Measurements from ENCODE around the gene PRDM11.

Gene PRDM11

GRCh38 chr11:45174168-45174835, 27.9 kb downstream of the PRDM11 start:
- H3K27ac ChIP-seq (ENCODE audit: low read length, poor library complexity, severe bottlenecking), result no peak overlapping the region
- no peak overlapping the region for H2BK120ac ChIP-seq (ENCODE audit: low read depth, low read length)
- WGBS, result 89% methylated on average over 5 of the region's 6 CpGs
- H3K23ac ChIP-seq (ENCODE audit: low read length in 2 of 2), result no peak overlapping the region
- no peak overlapping the region for H3K14ac ChIP-seq (ENCODE audit: low read length in 2 of 2)
- H3K9ac ChIP-seq (ENCODE audit: low read length), result no peak overlapping the region
- H3K79me1 ChIP-seq (replicated peaks; ENCODE audit: low read length, poor library complexity, severe bottlenecking), result peaks cover 22% of the 10 kb centered on the region
- H4K91ac ChIP-seq (ENCODE audit: low read length), result no peak overlapping the region
- no peak overlapping the region for H3K4me2 ChIP-seq (ENCODE audit: low read length, poor library complexity, severe bottlenecking)
- no peak overlapping the region for H3K4me3 ChIP-seq (ENCODE audit: insufficient read depth in 1 of 2, low read depth in 1 of 2, low read length in 2 of 2)
- no peak overlapping the region for H3K18ac ChIP-seq (ENCODE audit: low read depth in 1 of 2, low read length in 2 of 2)
- no peak overlapping the region for H3K4ac ChIP-seq (ENCODE audit: low read depth in 1 of 2, low read length in 2 of 2)
- no peak overlapping the region for H2BK12ac ChIP-seq (ENCODE audit: low read length in 2 of 2)
- H2BK15ac ChIP-seq (ENCODE audit: low read depth, poor library complexity, severe bottlenecking), result no peak overlapping the region
- H2BK5ac ChIP-seq (ENCODE audit: low read depth, low read length, poor library complexity, severe bottlenecking), result no peak overlapping the region
- H3K4me1 ChIP-seq (ENCODE audit: control insufficient read depth, insufficient read depth, low read depth, low read length), result peaks cover 8% of the 10 kb centered on the region
- no peaks in the 10 kb centered on the region for H3K36me3 ChIP-seq (ENCODE audit: control insufficient read depth in 1 of 2, insufficient read depth in 2 of 2, low read depth in 1 of 2, low read length in 2 of 2)
- no peaks in the 10 kb centered on the region for H3K9me3 ChIP-seq (ENCODE audit: control insufficient read depth, low read length)
- H2AK5ac ChIP-seq (ENCODE audit: low read length, severe bottlenecking), result no peak overlapping the region
- no peak for DNase-seq
- H2AFZ ChIP-seq (ENCODE audit: low read depth, low read length), result no peak overlapping the region
- no peaks in the 10 kb centered on the region for H3K27me3 ChIP-seq (ENCODE audit: control insufficient read depth in 1 of 2, insufficient read depth in 1 of 2, low read length in 2 of 2)
- no peak overlapping the region for H4K8ac ChIP-seq (ENCODE audit: low read length)

GRCh38 chr11:45174963-45175362, 28.5 kb downstream of the PRDM11 start:
- H3K4me2 ChIP-seq (ENCODE audit: low read length, poor library complexity, severe bottlenecking), result no peak overlapping the region
- H3K27ac ChIP-seq (ENCODE audit: low read length, poor library complexity, severe bottlenecking), result no peak overlapping the region
- no peak overlapping the region for H4K8ac ChIP-seq (ENCODE audit: low read length)
- H3K18ac ChIP-seq (ENCODE audit: low read depth in 1 of 2, low read length in 2 of 2), result no peak overlapping the region
- H2AFZ ChIP-seq (ENCODE audit: low read depth, low read length), result no peak overlapping the region
- H3K36me3 ChIP-seq (ENCODE audit: control insufficient read depth in 1 of 2, insufficient read depth in 2 of 2, low read depth in 1 of 2, low read length in 2 of 2), result no peaks in the 10 kb centered on the region
- no peak overlapping the region for H2BK15ac ChIP-seq (ENCODE audit: low read depth, poor library complexity, severe bottlenecking)
- H4K91ac ChIP-seq (ENCODE audit: low read length), result no peak overlapping the region
- DNase-seq, result no peak
- no peaks in the 10 kb centered on the region for H3K27me3 ChIP-seq (ENCODE audit: control insufficient read depth in 1 of 2, insufficient read depth in 1 of 2, low read length in 2 of 2)
- H3K4me1 ChIP-seq (ENCODE audit: control insufficient read depth, insufficient read depth, low read depth, low read length), result peaks cover 14% of the 10 kb centered on the region
- H3K79me1 ChIP-seq (replicated peaks; ENCODE audit: low read length, poor library complexity, severe bottlenecking), result peaks cover 22% of the 10 kb centered on the region
- H3K9ac ChIP-seq (ENCODE audit: low read length), result no peak overlapping the region
- H3K9me3 ChIP-seq (ENCODE audit: control insufficient read depth, low read length), result no peaks in the 10 kb centered on the region
- no peak overlapping the region for H2BK120ac ChIP-seq (ENCODE audit: low read depth, low read length)
- H3K4me3 ChIP-seq (ENCODE audit: insufficient read depth in 1 of 2, low read depth in 1 of 2, low read length in 2 of 2), result no peak overlapping the region
- WGBS, result 96% methylated on average over 4 of the region's 4 CpGs
- H3K4ac ChIP-seq (ENCODE audit: low read depth in 1 of 2, low read length in 2 of 2), result no peak overlapping the region
- no peak overlapping the region for H2AK5ac ChIP-seq (ENCODE audit: low read length, severe bottlenecking)
- H3K23ac ChIP-seq (ENCODE audit: low read length in 2 of 2), result no peak overlapping the region
- H2BK5ac ChIP-seq (ENCODE audit: low read depth, low read length, poor library complexity, severe bottlenecking), result no peak overlapping the region
- H2BK12ac ChIP-seq (ENCODE audit: low read length in 2 of 2), result no peak overlapping the region
- no peak overlapping the region for H3K14ac ChIP-seq (ENCODE audit: low read length in 2 of 2)

GRCh38 chr11:45176996-45177395, 30.6 kb downstream of the PRDM11 start:
- Histone ChIP-seq H3K27me3 (ENCODE audit: control insufficient read depth in 1 of 2, insufficient read depth in 1 of 2, low read length in 2 of 2) (no peaks in the 10 kb centered on the region), H2BK5ac (ENCODE audit: low read depth, low read length, poor library complexity, severe bottlenecking) (no peak overlapping the region), H2BK120ac (ENCODE audit: low read depth, low read length) (no peak overlapping the region), H3K23ac (ENCODE audit: low read length in 2 of 2) (no peak overlapping the region), H4K8ac (ENCODE audit: low read length) (no peak overlapping the region), H3K18ac (ENCODE audit: low read depth in 1 of 2, low read length in 2 of 2) (no peak overlapping the region), H3K79me1 (replicated peaks; ENCODE audit: low read length, poor library complexity, severe bottlenecking) (peaks cover 11% of the 10 kb centered on the region), H2AK5ac (ENCODE audit: low read length, severe bottlenecking) (no peak overlapping the region), H2BK12ac (ENCODE audit: low read length in 2 of 2) (no peak overlapping the region), H3K4me1 (ENCODE audit: control insufficient read depth, insufficient read depth, low read depth, low read length) (peaks cover 22% of the 10 kb centered on the region), H3K27ac (ENCODE audit: low read length, poor library complexity, severe bottlenecking) (no peak overlapping the region), H3K9me3 (ENCODE audit: control insufficient read depth, low read length) (no peaks in the 10 kb centered on the region), H3K14ac (ENCODE audit: low read length in 2 of 2) (no peak overlapping the region), H3K4ac (ENCODE audit: low read depth in 1 of 2, low read length in 2 of 2) (no peak overlapping the region), H4K91ac (ENCODE audit: low read length) (no peak overlapping the region), H2BK15ac (ENCODE audit: low read depth, poor library complexity, severe bottlenecking) (no peak overlapping the region), H3K4me2 (ENCODE audit: low read length, poor library complexity, severe bottlenecking) (no peak overlapping the region), H3K36me3 (ENCODE audit: control insufficient read depth in 1 of 2, insufficient read depth in 2 of 2, low read depth in 1 of 2, low read length in 2 of 2) (no peaks in the 10 kb centered on the region), H3K9ac (ENCODE audit: low read length) (no peak overlapping the region), H2AFZ (ENCODE audit: low read depth, low read length) (no peak overlapping the region), H3K4me3 (ENCODE audit: insufficient read depth in 1 of 2, low read depth in 1 of 2, low read length in 2 of 2) (no peak overlapping the region)
- no peak for DNase-seq
- 62% methylated on average over 1 of the region's 1 CpG for WGBS

GRCh38 chr11:45178223-45178622, 31.8 kb downstream of the PRDM11 start:
- Histone ChIP-seq H3K27me3 (ENCODE audit: control insufficient read depth in 1 of 2, insufficient read depth in 1 of 2, low read length in 2 of 2) (no peaks in the 10 kb centered on the region), H3K9me3 (ENCODE audit: control insufficient read depth, low read length) (no peaks in the 10 kb centered on the region), H4K8ac (ENCODE audit: low read length) (no peak overlapping the region), H3K23ac (ENCODE audit: low read length in 2 of 2) (no peak overlapping the region), H2AFZ (ENCODE audit: low read depth, low read length) (no peak overlapping the region), H2AK5ac (ENCODE audit: low read length, severe bottlenecking) (no peak overlapping the region), H2BK5ac (ENCODE audit: low read depth, low read length, poor library complexity, severe bottlenecking) (no peak overlapping the region), H2BK120ac (ENCODE audit: low read depth, low read length) (no peak overlapping the region), H3K27ac (ENCODE audit: low read length, poor library complexity, severe bottlenecking) (no peak overlapping the region), H3K9ac (ENCODE audit: low read length) (no peak overlapping the region), H2BK12ac (ENCODE audit: low read length in 2 of 2) (no peak overlapping the region), H3K18ac (ENCODE audit: low read depth in 1 of 2, low read length in 2 of 2) (no peak overlapping the region), H3K36me3 (ENCODE audit: control insufficient read depth in 1 of 2, insufficient read depth in 2 of 2, low read depth in 1 of 2, low read length in 2 of 2) (peaks cover 2 to 12% of the 10 kb centered on the region in 2 experiments), H3K4me1 (ENCODE audit: control insufficient read depth, insufficient read depth, low read depth, low read length) (peaks cover 26% of the 10 kb centered on the region), H3K4ac (ENCODE audit: low read depth in 1 of 2, low read length in 2 of 2) (no peak overlapping the region), H2BK15ac (ENCODE audit: low read depth, poor library complexity, severe bottlenecking) (no peak overlapping the region), H3K4me3 (ENCODE audit: insufficient read depth in 1 of 2, low read depth in 1 of 2, low read length in 2 of 2) (no peak overlapping the region), H3K14ac (ENCODE audit: low read length in 2 of 2) (no peak overlapping the region), H3K4me2 (ENCODE audit: low read length, poor library complexity, severe bottlenecking) (no peak overlapping the region), H3K79me1 (replicated peaks; ENCODE audit: low read length, poor library complexity, severe bottlenecking) (peaks cover 8% of the 10 kb centered on the region), H4K91ac (ENCODE audit: low read length) (no peak overlapping the region)
- DNase-seq, result no peak
- 93% methylated on average over 7 of the region's 7 CpGs for WGBS
